ENCODE measurements around the gene PIK3R2.

GRCh38 chr19:18198374-18198773, 45.4 kb downstream of the PIK3R2 start:
- TF ChIP-seq, protein P1, sequence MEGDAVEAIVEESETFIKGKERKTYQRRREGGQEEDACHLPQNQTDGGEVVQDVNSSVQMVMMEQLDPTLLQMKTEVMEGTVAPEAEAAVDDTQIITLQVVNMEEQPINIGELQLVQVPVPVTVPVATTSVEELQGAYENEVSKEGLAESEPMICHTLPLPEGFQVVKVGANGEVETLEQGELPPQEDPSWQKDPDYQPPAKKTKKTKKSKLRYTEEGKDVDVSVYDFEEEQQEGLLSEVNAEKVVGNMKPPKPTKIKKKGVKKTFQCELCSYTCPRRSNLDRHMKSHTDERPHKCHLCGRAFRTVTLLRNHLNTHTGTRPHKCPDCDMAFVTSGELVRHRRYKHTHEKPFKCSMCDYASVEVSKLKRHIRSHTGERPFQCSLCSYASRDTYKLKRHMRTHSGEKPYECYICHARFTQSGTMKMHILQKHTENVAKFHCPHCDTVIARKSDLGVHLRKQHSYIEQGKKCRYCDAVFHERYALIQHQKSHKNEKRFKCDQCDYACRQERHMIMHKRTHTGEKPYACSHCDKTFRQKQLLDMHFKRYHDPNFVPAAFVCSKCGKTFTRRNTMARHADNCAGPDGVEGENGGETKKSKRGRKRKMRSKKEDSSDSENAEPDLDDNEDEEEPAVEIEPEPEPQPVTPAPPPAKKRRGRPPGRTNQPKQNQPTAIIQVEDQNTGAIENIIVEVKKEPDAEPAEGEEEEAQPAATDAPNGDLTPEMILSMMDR (IDR thresholded peaks at IDR 0.05), result no peak
- no peak for TF ChIP-seq ZFX (IDR thresholded peaks at IDR 0.05; ENCODE audit: borderline replicate concordance)

All from 22Rv1 (cell line).